Activated CD8-positive, alpha-beta memory T cell treated with anti-CD3 and anti-CD28 coated beads, Interleukin-2, amount 10 ng/mL, durations not matched to agents 7 days and 5 days (primary cell): ENCODE data around the gene CYTH2. TPM values are rescaled to one million over a fixed set of nuclear protein-coding genes. Genes with fewer than 3 reads are reported as not detected.

ENCODE experiments used
- ATAC-seq: fragments of 150-1000 bp; cut with Tn5 transposase; one replicate; pipeline ENCODE4 v1.10.0; 2021; ENCODE audit warnings: moderate library complexity
- CTCF ChIA-PET: fragments of 350-600 bp; sonication (Branson Sonifier 250); formaldehyde crosslinking; loops from one replicate; lab custom pipeline; 2021; ENCODE audit warnings: antibody characterized with exemption; lab: Charles Lee
- DNase-seq: peaks from one replicate; pipeline ENCODE4 v3.0.0-alpha.2; 2020
- H3K27ac Mint-ChIP-seq: one replicate; pipeline ENCODE4 v1.8.0; 2021; ENCODE audit warnings: mild to moderate bottlenecking, mixed read lengths
- H3K27me3 Mint-ChIP-seq: one replicate; pipeline ENCODE4 v1.8.0; 2021; ENCODE audit warnings: mixed read lengths
- H3K36me3 Mint-ChIP-seq: one replicate; pipeline ENCODE4 v1.8.0; 2021; ENCODE audit warnings: mild to moderate bottlenecking, mixed read lengths
- H3K4me1 Mint-ChIP-seq: one replicate; pipeline ENCODE4 v1.8.0; 2021; ENCODE audit warnings: mixed read lengths
- H3K4me3 Mint-ChIP-seq: one replicate; pipeline ENCODE4 v1.8.0; 2021; ENCODE audit warnings: mild to moderate bottlenecking, moderate library complexity, mixed read lengths
- H3K9me3 Mint-ChIP-seq: one replicate; pipeline ENCODE4 v1.8.0; 2022; ENCODE audit warnings: low read depth, mixed read lengths
- total RNA-seq, 2 experiments: library from RNA; stranded (reverse); gene quantifications; one replicate each; pipeline ENCODE4 v1.2.3, GENCODE V29; 2021

The CYTH2 gene
- total RNA-seq, 2 experiments from 2014 or later = 42.5 to 47.8 TPM

- peaks cover 16% of the 10 kb centered on the region for H3K9me3 Mint-ChIP-seq
- no peak for ATAC-seq
- no peaks in the 10 kb centered on the region for H3K36me3 Mint-ChIP-seq
- no peak overlapping the region for H3K4me3 Mint-ChIP-seq
- CTCF ChIA-PET = interaction anchor here (0.9 to 1.6 kb wide), 3 partner anchors 35 to 64 kb away, joined by 3 to 4 read pairs (median 3); no protein-coding TSS in a partner anchor
- DNase-seq = no peak
- H3K27ac Mint-ChIP-seq = no peak overlapping the region
- no peaks in the 10 kb centered on the region for H3K4me1 Mint-ChIP-seq
- peaks cover 4% of the 10 kb centered on the region for H3K27me3 Mint-ChIP-seq
Measured at GRCh38 chr19:48524221-48524620, 55.1 kb downstream of the CYTH2 start.

- peaks cover 16% of the 10 kb centered on the region for H3K9me3 Mint-ChIP-seq
- peaks cover 4% of the 10 kb centered on the region for H3K27me3 Mint-ChIP-seq
- no peak overlapping the region for H3K4me3 Mint-ChIP-seq
- DNase-seq = no peak
- no peaks in the 10 kb centered on the region for H3K36me3 Mint-ChIP-seq
- CTCF ChIA-PET = interaction anchor here (1.0 kb wide), 1 partner anchor 58 kb away, joined by 3 read pairs; no protein-coding TSS in a partner anchor
- no peak overlapping the region for H3K27ac Mint-ChIP-seq
- no peaks in the 10 kb centered on the region for H3K4me1 Mint-ChIP-seq
- ATAC-seq = no peak
Measured at GRCh38 chr19:48524732-48525131, 55.6 kb downstream of the CYTH2 start.

- CTCF ChIA-PET = interaction anchor here (0.7 kb wide), 1 partner anchor 55 kb away, joined by 4 read pairs; no protein-coding TSS in a partner anchor
- DNase-seq = no peak
- Mint-ChIP-seq H3K27ac (no peak overlapping the region), H3K4me3 (no peak overlapping the region), H3K4me1 (no peaks in the 10 kb centered on the region), H3K36me3 (no peaks in the 10 kb centered on the region), H3K27me3 (peaks cover 7% of the 10 kb centered on the region), H3K9me3 (peaks cover 14% of the 10 kb centered on the region)
- ATAC-seq = no peak
Measured at GRCh38 chr19:48529156-48529555, 60.0 kb downstream of the CYTH2 start.

- H3K27ac Mint-ChIP-seq = no peak overlapping the region
- CTCF ChIA-PET = no interaction called here
Measured at GRCh38 chr19:48530066-48530720, 61.0 kb downstream of the CYTH2 start.

GRCh38 chr19:48530770-48531169 is 61.6 kb downstream of the CYTH2 start:
- DNase-seq (no peak), ATAC-seq (no peak)
- H3K36me3 Mint-ChIP-seq = no peaks in the 10 kb centered on the region
- peaks cover 7% of the 10 kb centered on the region for H3K27me3 Mint-ChIP-seq
- CTCF ChIA-PET = interaction anchor here (1.4 kb wide), 1 partner anchor 54 kb away, joined by 3 read pairs; no protein-coding TSS in a partner anchor
- H3K27ac Mint-ChIP-seq = no peak overlapping the region
- H3K9me3 Mint-ChIP-seq = peaks cover 14% of the 10 kb centered on the region
- H3K4me1 Mint-ChIP-seq = no peaks in the 10 kb centered on the region
- H3K4me3 Mint-ChIP-seq = no peak overlapping the region

More at GRCh38 chr19:48530066-48530720, 61.0 kb downstream of the CYTH2 start:
- peaks cover 7% of the 10 kb centered on the region for H3K27me3 Mint-ChIP-seq
- H3K4me3 Mint-ChIP-seq = no peak overlapping the region
- DNase-seq = no peak
- no peaks in the 10 kb centered on the region for H3K36me3 Mint-ChIP-seq
- ATAC-seq = no peak
- H3K4me1 Mint-ChIP-seq = no peaks in the 10 kb centered on the region
- peaks cover 14% of the 10 kb centered on the region for H3K9me3 Mint-ChIP-seq

Other genes with a start within 250 kb of the CYTH2 start
- gene CARD8, start 213.5 kb upstream of the CYTH2 start, total RNA-seq = 100 to 1,000 TPM; 182 to 219 TPM
- under 1 TPM; 0.26 to 0.68 TPM for gene ZNF114, start 199.3 kb upstream of the CYTH2 start, total RNA-seq
- 100 to 1,000 TPM; 291 to 294 TPM for gene EMP3, start 143.8 kb upstream of the CYTH2 start, total RNA-seq
- gene TMEM143, start 105.4 kb upstream of the CYTH2 start, total RNA-seq = 10 to 100 TPM; 16.7 to 22.3 TPM
- not detected for gene SYNGR4, start 105.0 kb upstream of the CYTH2 start, total RNA-seq
- gene KDELR1, start 77.8 kb upstream of the CYTH2 start, total RNA-seq = 10 to 100 TPM; 64.8 to 72.2 TPM
- under 1 TPM; 0.09 to 0.18 TPM for gene GRIN2D, start 75.7 kb upstream of the CYTH2 start, total RNA-seq
- 10 to 100 TPM; 37.9 to 58.7 TPM for gene GRWD1, start 23.4 kb upstream of the CYTH2 start, total RNA-seq
- 1 to 10 TPM in 1 of 2 experiments, under 1 TPM in 1; 0.85 to 1.5 TPM for gene KCNJ14, start 13.8 kb upstream of the CYTH2 start, total RNA-seq
- gene LMTK3, start 42.5 kb downstream of the CYTH2 start, total RNA-seq = 1 to 10 TPM; 3.5 to 5.3 TPM
- not detected for gene SULT2B1, start 82.8 kb downstream of the CYTH2 start, total RNA-seq
- gene SPACA4, start 137.4 kb downstream of the CYTH2 start, total RNA-seq = not detected
- 1 to 10 TPM; 2.8 to 4.1 TPM for gene FAM83E, start 145.7 kb downstream of the CYTH2 start, total RNA-seq
- gene RPL18, start 149.8 kb downstream of the CYTH2 start, total RNA-seq = 1,000 to 10,000 TPM; 1,413 to 1,465 TPM
- 10 to 100 TPM; 37.3 to 43.4 TPM for gene SPHK2, start 150.1 kb downstream of the CYTH2 start, total RNA-seq
- gene DBP, start 168.0 kb downstream of the CYTH2 start, total RNA-seq = 10 to 100 TPM; 11.3 to 18.0 TPM
- gene CA11, start 176.8 kb downstream of the CYTH2 start, total RNA-seq = 1 to 10 TPM; 6.0 to 7.2 TPM
- under 1 TPM; 0.64 to 0.87 TPM for gene NTN5, start 203.6 kb downstream of the CYTH2 start, total RNA-seq
- not detected for gene FUT2, start 226.6 kb downstream of the CYTH2 start, total RNA-seq